WTC11 (cell line): ENCODE data around the gene NDE1. TPM values are rescaled to one million over a fixed set of nuclear protein-coding genes. Genes with fewer than 3 reads are reported as not detected.

Source experiments
- ATAC-seq: fragments of 200-7000 bp; cut with Tn5 transposase; 2 replicates; pipeline ENCODE4 v1.10.0; 2021; ENCODE audit warnings: mild to moderate bottlenecking, moderate library complexity
- CTCF ChIA-PET: fragments of 300-600 bp; sonication (Branson Sonifier 250); formaldehyde crosslinking; loops from one replicate; lab custom pipeline; 2021; ENCODE audit warnings: antibody characterized with exemption; lab: Charles Lee
- POLR2A ChIA-PET: fragments of 350-600 bp; sonication (Branson Sonifier 250); formaldehyde crosslinking; loops from one replicate; lab custom pipeline; 2021; ENCODE audit warnings: antibody characterized with exemption; lab: Charles Lee
- DNase-seq: peaks from one replicate; pipeline ENCODE4 v3.0.0; 2021; ENCODE audit warnings: low spot score
- H3K27ac Mint-ChIP-seq: 2 replicates; pipeline ENCODE4 v1.8.0; 2021; ENCODE audit warnings: mixed read lengths
- H3K27me3 Mint-ChIP-seq: 2 replicates; pipeline ENCODE4 v1.8.0; 2021; ENCODE audit warnings: low read depth, mild to moderate bottlenecking, moderate library complexity, mixed read lengths
- H3K36me3 Mint-ChIP-seq: 2 replicates; pipeline ENCODE4 v1.8.0; 2021; ENCODE audit warnings: mixed read lengths
- H3K4me1 Mint-ChIP-seq: 2 replicates; pipeline ENCODE4 v1.8.0; 2022; ENCODE audit warnings: mixed read lengths
- H3K4me3 Mint-ChIP-seq: 2 replicates; pipeline ENCODE4 v1.8.0; 2021; ENCODE audit warnings: mild to moderate bottlenecking, moderate library complexity, mixed read lengths
- H3K9me3 Mint-ChIP-seq: 2 replicates; pipeline ENCODE4 v1.8.0; 2021; ENCODE audit warnings: mixed read lengths
- ATF1 ChIP-seq: sonication (generic); formaldehyde crosslinking; IDR thresholded peaks from 2 replicates; pipeline ENCODE4 v1.8.1; 2023; ENCODE audit warnings: mild to moderate bottlenecking, moderate library complexity, missing genetic modification reagents
- E2F1 ChIP-seq: sonication (generic); formaldehyde crosslinking; IDR thresholded peaks from 2 replicates; pipeline ENCODE4 v1.8.0; 2022; ENCODE audit warnings: mild to moderate bottlenecking, missing genetic modification reagents
- FOXK1 ChIP-seq: sonication (generic); formaldehyde crosslinking; IDR thresholded peaks from 2 replicates; pipeline ENCODE4 v1.8.0; 2022; ENCODE audit warnings: mild to moderate bottlenecking, moderate library complexity, missing genetic modification reagents
- FOXP1 ChIP-seq: sonication (generic); formaldehyde crosslinking; IDR thresholded peaks from 2 replicates; pipeline ENCODE4 v1.8.0; 2022; ENCODE audit warnings: missing genetic modification reagents, mild to moderate bottlenecking, moderate library complexity, borderline replicate concordance
- FOXP4 ChIP-seq: sonication (generic); formaldehyde crosslinking; IDR thresholded peaks from 2 replicates; pipeline ENCODE4 v1.8.0; 2022; ENCODE audit warnings: mild to moderate bottlenecking, missing genetic modification reagents
- GABPB1 ChIP-seq: sonication (generic); formaldehyde crosslinking; IDR thresholded peaks from 2 replicates; pipeline ENCODE4 v1.8.1; 2023; ENCODE audit warnings: mild to moderate bottlenecking, missing genetic modification reagents
- GTF2I ChIP-seq: fragments of 250-450 bp; sonication (Bioruptor Pico); conservative IDR thresholded peaks from 2 replicates; pipeline ENCODE4 v1.4.0; 2021; ENCODE audit warnings: mild to moderate bottlenecking
- HMGXB4 ChIP-seq: sonication (generic); formaldehyde crosslinking; IDR thresholded peaks from 2 replicates; pipeline ENCODE4 v1.8.1; 2023; ENCODE audit warnings: mild to moderate bottlenecking, moderate library complexity, missing genetic modification reagents
- JUN ChIP-seq: sonication (generic); formaldehyde crosslinking; IDR thresholded peaks from 2 replicates; pipeline ENCODE4 v1.8.0; 2023; ENCODE audit warnings: mild to moderate bottlenecking, missing genetic modification reagents
- MAX ChIP-seq: sonication (generic); formaldehyde crosslinking; IDR thresholded peaks from 2 replicates; pipeline ENCODE4 v1.8.0; 2022; ENCODE audit warnings: mild to moderate bottlenecking, missing genetic modification reagents
- MYBL2 ChIP-seq: sonication (generic); formaldehyde crosslinking; IDR thresholded peaks from 2 replicates; pipeline ENCODE4 v1.8.1; 2023; ENCODE audit warnings: mild to moderate bottlenecking, moderate library complexity, missing genetic modification reagents
- PREB ChIP-seq: sonication (generic); formaldehyde crosslinking; IDR thresholded peaks from 2 replicates; pipeline ENCODE4 v1.8.1; 2022; ENCODE audit warnings: mild to moderate bottlenecking, missing genetic modification reagents, moderate library complexity, borderline replicate concordance
- SMAD4 ChIP-seq: sonication (generic); formaldehyde crosslinking; IDR thresholded peaks from 2 replicates; pipeline ENCODE4 v1.8.0; 2022; ENCODE audit warnings: mild to moderate bottlenecking, missing genetic modification reagents
- SP1 ChIP-seq: sonication (generic); formaldehyde crosslinking; conservative IDR thresholded peaks from 2 replicates; pipeline ENCODE4 v1.8.1; 2022; ENCODE audit warnings: missing genetic modification reagents
- TEAD4 ChIP-seq: sonication (generic); formaldehyde crosslinking; IDR thresholded peaks from 2 replicates; pipeline ENCODE4 v1.8.0; 2022; ENCODE audit warnings: mild to moderate bottlenecking, missing genetic modification reagents
- TP53 ChIP-seq: sonication (generic); formaldehyde crosslinking; IDR thresholded peaks from 2 replicates; pipeline ENCODE4 v1.8.1; 2023; ENCODE audit warnings: mild to moderate bottlenecking, missing genetic modification reagents
- USF2 ChIP-seq: sonication (generic); formaldehyde crosslinking; IDR thresholded peaks from 2 replicates; pipeline ENCODE4 v1.8.1; 2023; ENCODE audit warnings: mild to moderate bottlenecking, missing genetic modification reagents, moderate library complexity
- ZNF138 ChIP-seq: sonication (generic); formaldehyde crosslinking; conservative IDR thresholded peaks from 2 replicates; pipeline ENCODE4 v1.8.1; 2022; ENCODE audit warnings: mild to moderate bottlenecking, moderate library complexity, missing genetic modification reagents
- ZNF281 ChIP-seq: sonication (generic); formaldehyde crosslinking; IDR thresholded peaks from 2 replicates; pipeline ENCODE4 v1.8.0; 2023; ENCODE audit warnings: mild to moderate bottlenecking, missing genetic modification reagents
- ZNF532 ChIP-seq: fragments of 250-450 bp; sonication (Bioruptor Pico); IDR thresholded peaks from 2 replicates; pipeline ENCODE4 v1.9.0; 2021; ENCODE audit warnings: mild to moderate bottlenecking, borderline replicate concordance
- total RNA-seq: library from RNA; stranded (reverse); gene quantifications from 3 replicates; pipeline ENCODE4 v1.2.3, GENCODE V29; 2021

Gene NDE1
- total RNA-seq, 1 experiment from 2014 or later = 39.4 TPM

- TF ChIP-seq TEAD4 (no peak), FOXP1 (0 out of 2 replicates have a peak, but pooled peaks have one; percentile 56), MAX (no peak), ZNF532 (no peak), JUN (CRISPR knock-in tag) (no peak), ATF1 (no peak), E2F1 (CRISPR knock-in tag) (no peak), PREB (CRISPR knock-in tag) (no peak), GTF2I (no peak)
- TF ChIP-seq, all 79 proteins: peak for 4
These were observed 7.4 kb upstream of the NDE1 start (continued) for GRCh38 chr16:15642557-15643047.

GRCh38 chr16:15643048-15643945 is 6.7 kb upstream of the NDE1 start, which contains the start of gene MARF1:
Gene MARF1, minus strand, starts transcription at chr16:15643154. Its CDS starts 3,921 bp downstream, at chr16:15639233.
- Mint-ChIP-seq H3K36me3 (peaks cover 9% of the 10 kb centered on the region), H3K27me3 (no peaks in the 10 kb centered on the region; the same call in 1 of the 2 replicates), H3K4me1 (peaks cover 11% of the 10 kb centered on the region), H3K27ac (peak within 1 kb of the TSS; percentile 94), H3K9me3 (no peaks in the 10 kb centered on the region), H3K4me3 (peak within 1 kb of the TSS; percentile 88)
- CTCF ChIA-PET = interaction anchor here (0.5 to 1.4 kb wide), 11 partner anchors 22 to 668 kb away, joined by 3 to 7 read pairs (median 3); partner anchors contain the start of gene PDXDC1
- POLR2A ChIA-PET = interaction anchor here (0.5 to 1.0 kb wide), 5 partner anchors 10 to 969 kb away, joined by 3 to 4 read pairs (median 3); no protein-coding TSS in a partner anchor
- peak; percentile 99 for DNase-seq
- peak; percentile 6 for ATAC-seq
- TF ChIP-seq FOXK1 (CRISPR knock-in tag) (peak; percentile 92), FOXP4 (CRISPR knock-in tag) (peak; percentile 21; the same call in 1 of the 2 replicates), TP53 (CRISPR knock-in tag) (no peak), ZNF138 (CRISPR knock-in tag) (no peak), USF2 (CRISPR knock-in tag) (peak; percentile 82), GABPB1 (CRISPR knock-in tag) (peak; percentile 4; the same call in 1 of the 2 replicates), HMGXB4 (CRISPR knock-in tag) (0 out of 2 replicates have a peak, but pooled peaks have one; percentile 28), SMAD4 (CRISPR knock-in tag) (no peak), ZNF281 (0 out of 2 replicates have a peak, but pooled peaks have one; percentile 32), MYBL2 (CRISPR knock-in tag) (0 out of 2 replicates have a peak, but pooled peaks have one; percentile 27), SP1 (CRISPR knock-in tag) (peak; percentile 96)
